ENCODE data around the gene GALNT5. TPM values are rescaled to one million over a fixed set of nuclear protein-coding genes. Genes with fewer than 3 reads are reported as not detected.

GALNT5 gene
- total and polyA plus RNA-seq, 2 donors (not counting 3 experiments of a cell fraction or from before 2014, with no cell fraction given), result not detected

DNA sequence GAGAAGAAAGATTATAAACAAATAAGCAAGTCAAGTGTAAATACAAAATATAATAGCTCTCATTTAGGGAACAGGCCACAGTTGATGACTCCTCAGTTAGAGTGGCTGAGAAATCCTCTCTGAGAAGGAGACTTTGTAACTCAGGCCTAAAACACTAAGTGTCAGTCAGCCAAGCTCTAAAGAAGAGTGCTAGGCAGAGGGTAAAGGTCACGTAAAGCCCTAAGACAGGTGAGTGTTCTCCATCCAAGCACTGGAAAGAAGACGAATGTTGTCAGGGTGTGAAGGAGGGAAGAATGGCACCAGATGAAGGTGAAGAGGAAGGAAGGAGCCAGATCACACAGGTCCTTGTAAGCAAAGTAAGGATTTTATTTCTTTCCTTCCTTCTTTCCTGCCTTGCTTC is 43.8 kb downstream of the GALNT5 start:
- Histone ChIP-seq H3K79me2 (ENCODE audit: control insufficient read depth, insufficient read depth, low read length) (no peaks in the 10 kb centered on the region), H3K9me3 (replicated peaks; ENCODE audit: control insufficient read depth, insufficient read depth, low read length) (no peaks in the 10 kb centered on the region), H3K4me3 (replicated peaks in 1 of 3; ENCODE audit: insufficient read depth in 1 of 3, low read depth in 1 of 3, low read length in 3 of 3) (no peak overlapping the region), H3K4me1 (ENCODE audit: control insufficient read depth, extremely low read depth, insufficient read depth, low read length) (no peaks in the 10 kb centered on the region), H3K9me1 (replicated peaks; ENCODE audit: control insufficient read depth, extremely low read depth, insufficient read depth, low read length) (no peaks in the 10 kb centered on the region), H3K9ac (replicated peaks; ENCODE audit: extremely low read depth, insufficient read depth, low read length) (no peak overlapping the region), H2AFZ (ENCODE audit: low read depth, low read length) (no peak overlapping the region), H4K20me1 (replicated peaks; ENCODE audit: control insufficient read depth, extremely low read depth, insufficient read depth, low read length) (no peaks in the 10 kb centered on the region), H3K4me2 (ENCODE audit: insufficient read depth, low read length) (no peak overlapping the region), H3K36me3 (ENCODE audit: control insufficient read depth in 2 of 2, extremely low read depth in 1 of 2, insufficient read depth in 2 of 2, low read length in 2 of 2) (no peaks in the 10 kb centered on the region), H3K27ac (ENCODE audit: insufficient read depth, low read depth, low read length) (no peak overlapping the region), H3K27me3 (ENCODE audit: control insufficient read depth in 2 of 2, insufficient read depth in 2 of 2, low read length in 2 of 2) (peaks cover 0 to 4% of the 10 kb centered on the region in 2 experiments)
- BruUV-seq (replicated peaks), result no TSS peak
- TF ChIP-seq POLR2AphosphoS5 (IDR thresholded peaks at IDR 0.05; ENCODE audit: insufficient read depth, low read depth, low read length) (no peak), JUN (IDR thresholded peaks at IDR 0.05; ENCODE audit: borderline replicate concordance, insufficient read depth, insufficient read length, low read depth) (no peak), CTCF (IDR thresholded peaks at IDR 0.05; ENCODE audit: extremely low read depth in 1 of 2, insufficient read depth in 1 of 2, low read depth in 1 of 2, low read length in 2 of 2) (no peak), MYC (IDR thresholded peaks at IDR 0.05; ENCODE audit: low read depth, low read length) (no peak), GATA2 (IDR thresholded peaks at IDR 0.05; ENCODE audit: insufficient read depth, insufficient read length, low read depth, low read length) (no peak), FOS (IDR thresholded peaks at IDR 0.05; ENCODE audit: borderline replicate concordance, insufficient read depth, low read length) (no peak)
- TF ChIP-seq, protein P1, sequence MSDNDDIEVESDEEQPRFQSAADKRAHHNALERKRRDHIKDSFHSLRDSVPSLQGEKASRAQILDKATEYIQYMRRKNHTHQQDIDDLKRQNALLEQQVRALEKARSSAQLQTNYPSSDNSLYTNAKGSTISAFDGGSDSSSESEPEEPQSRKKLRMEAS (IDR thresholded peaks at IDR 0.05; ENCODE audit: insufficient read depth, insufficient read length), result no peak
- DNase-seq (ENCODE audit: low read depth, low spot score) (no peak), FAIRE-seq (no peak)
- CTCF ChIA-PET, result interaction anchor here (1.3 to 8.4 kb wide), 6 partner anchors 10 to 1935 kb away, joined by 3 to 249 read pairs (median 22); partner anchors contain the start of gene ERMN
- dilution Hi-C loops (cut with MboI; ENCODE audit: extremely low pct_ligation_motif_present, low sequenced_read_pairs) (no loop called here), intact Hi-C loops (cut with micrococcal nuclease) (no loop called here)
- POLR2A ChIA-PET, result no interaction called here
